CD4-positive, alpha-beta memory T cell (primary cell): ENCODE data around the gene TNRC6C. TPM values are rescaled to one million over a fixed set of nuclear protein-coding genes. Genes with fewer than 3 reads are reported as not detected.

Experiments used
- CTCF ChIA-PET: fragments of 350-600 bp; sonication (Branson Sonifier 250); formaldehyde crosslinking; loops from one replicate; lab custom pipeline; 2021; ENCODE audit warnings: inconsistent platforms; ENCODE audit not compliant: partially characterized antibody; lab: Charles Lee
- POLR2A ChIA-PET: fragments of 350-600 bp; sonication (Branson Sonifier 250); formaldehyde crosslinking; loops from one replicate; lab custom pipeline; 2021; ENCODE audit not compliant: partially characterized antibody; lab: Charles Lee
- DNase-seq, 5 donors: peaks; one replicate each; pipeline versions ENCODE4 v3.0.0 to v3.0.0-alpha.2; 2020 to 2022; ENCODE audit warnings: mixed read lengths in 1 of 5
- H3K27ac ChIP-seq: one replicate; pipeline ENCODE4 v1.7.0; 2013; ENCODE audit warnings: low read depth, low read length
- H3K27me3 ChIP-seq: 2 replicates; pipeline ENCODE4 v1.7.0; 2013; ENCODE audit warnings: mild to moderate bottlenecking, low read length, moderate library complexity; ENCODE audit not compliant: insufficient read depth
- H3K36me3 ChIP-seq: 2 replicates; pipeline ENCODE4 v1.7.0; 2013; ENCODE audit warnings: mild to moderate bottlenecking, low read length, moderate library complexity; ENCODE audit not compliant: insufficient read depth
- H3K4me1 ChIP-seq: 2 replicates; pipeline ENCODE4 v1.7.0; 2013; ENCODE audit warnings: mild to moderate bottlenecking, low read length, moderate library complexity; ENCODE audit not compliant: insufficient read depth
- H3K4me3 ChIP-seq, 2 donors: one replicate each; pipeline ENCODE4 v1.7.0; 2013; ENCODE audit warnings: low read length in 2 of 2, mild to moderate bottlenecking in 1 of 2
- H3K9me3 ChIP-seq, 2 donors: one replicate each; pipeline ENCODE4 v1.7.0; 2013; ENCODE audit warnings: low read length in 2 of 2, control low read depth in 1 of 2; ENCODE audit not compliant: control insufficient read depth in 1 of 2
- H3K27ac Mint-ChIP-seq, 7 donors: one replicate each; pipeline ENCODE4 v1.8.0; 2020 to 2021; ENCODE audit warnings: mixed read lengths in 7 of 7, mild to moderate bottlenecking in 6 of 7, inconsistent platforms in 3 of 7, moderate library complexity in 3 of 7
- H3K27me3 Mint-ChIP-seq, 2 donors: one replicate each; pipeline ENCODE4 v1.8.0; 2020 to 2021; ENCODE audit warnings: mixed read lengths in 2 of 2
- H3K36me3 Mint-ChIP-seq, 2 donors: one replicate each; pipeline ENCODE4 v1.8.0; 2020 to 2021; ENCODE audit warnings: mixed read lengths in 2 of 2, inconsistent platforms in 1 of 2, mild to moderate bottlenecking in 1 of 2
- H3K4me1 Mint-ChIP-seq, 4 donors: one replicate each; pipeline ENCODE4 v1.8.0; 2020 to 2021; ENCODE audit warnings: mixed read lengths in 4 of 4, mild to moderate bottlenecking in 1 of 4
- H3K4me3 Mint-ChIP-seq, 8 donors: one replicate each; pipeline ENCODE4 v1.8.0; 2020 to 2021; ENCODE audit warnings: mixed read lengths in 8 of 8, mild to moderate bottlenecking in 7 of 8, moderate library complexity in 6 of 8, inconsistent platforms in 3 of 8
- H3K9me3 Mint-ChIP-seq, 8 donors: one replicate each; pipeline ENCODE4 v1.8.0; 2020 to 2021; ENCODE audit warnings: mixed read lengths in 8 of 8, mild to moderate bottlenecking in 5 of 8, inconsistent platforms in 3 of 8, moderate library complexity in 1 of 8
- intact Hi-C: fragments of 100-400 bp; cut with micrococcal nuclease; formaldehyde crosslinking; loops from one replicate; pipeline ENCODE4 v1.15.1; 2023
- polyA plus RNA-seq, 2 donors: library from polyadenylated mRNA; unstranded; fragments of 300-500 nt; fragmentation: Illumina TruSeq; gene quantifications; one replicate each; pipeline ENCODE4 v1.2.3, GENCODE V29; 2021
- total RNA-seq, 2 experiments: library from RNA; stranded (reverse); gene quantifications; one replicate each; pipeline ENCODE4 v1.2.3, GENCODE V29; 2021

Gene TNRC6C
- total and polyA plus RNA-seq, 4 experiments from 2014 or later = 1.3 to 112 (median 57.0) TPM

DNA sequence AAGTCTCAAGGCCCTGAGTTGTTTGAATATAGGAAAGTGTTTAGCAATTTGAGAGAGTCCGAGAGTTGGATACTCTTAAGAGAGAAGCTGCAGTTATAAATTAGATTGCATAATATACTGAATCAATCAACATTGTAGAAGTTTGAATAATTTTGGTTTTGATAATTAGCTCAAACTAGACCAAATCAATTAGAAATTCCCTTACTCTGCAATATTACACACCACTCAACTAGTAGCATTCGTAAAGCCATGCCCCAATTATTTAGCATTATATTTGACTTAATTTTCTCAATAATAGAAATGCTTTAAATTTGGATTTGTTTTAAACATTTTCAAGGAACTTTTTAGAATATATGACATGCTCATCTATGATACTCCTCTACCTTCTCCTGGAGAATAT lies 49.1 kb downstream of the TNRC6C start:
- H3K27ac Mint-ChIP-seq = peak overlapping the region in 1 of 7 donors; percentile 77
- no peak overlapping the region for H3K4me3 Mint-ChIP-seq
- POLR2A ChIA-PET = interaction anchor here (1.8 kb wide), 1 partner anchor 49 kb away, joined by 9 read pairs; the partner anchor contains the start of gene TNRC6C
- H3K27me3 ChIP-seq = no peaks in the 10 kb centered on the region
- no peaks in the 10 kb centered on the region for H3K9me3 Mint-ChIP-seq
- H3K9me3 ChIP-seq = no peaks in the 10 kb centered on the region
- peaks cover 9% of the 10 kb centered on the region for H3K36me3 ChIP-seq
- no peak overlapping the region for H3K4me3 ChIP-seq
- H3K27me3 Mint-ChIP-seq = no peaks in the 10 kb centered on the region
- H3K4me1 Mint-ChIP-seq = peaks cover 19 to 57% (median 24%) of the 10 kb centered on the region in 4 donors
- peaks cover 11% of the 10 kb centered on the region for H3K4me1 ChIP-seq
- intact Hi-C loops = no loop called here
- H3K27ac ChIP-seq = no peak overlapping the region
- DNase-seq = no peak
- CTCF ChIA-PET = interaction anchor here (2.0 kb wide), 1 partner anchor 12 kb away, joined by 5 read pairs; no protein-coding TSS in a partner anchor
- H3K36me3 Mint-ChIP-seq = peaks cover 30 to 55% of the 10 kb centered on the region in 2 donors

GRCh38 chr17:78010759-78011158 lies 52.3 kb downstream of the TNRC6C start:
- intact Hi-C loops = loop anchor here (5.0 kb wide), 1 partner anchor 48 kb away; no protein-coding TSS in a partner anchor
- Mint-ChIP-seq H3K4me3 (peak overlapping the region in 3 of 8 donors; percentile 36 to 63 (median 46)), H3K36me3 (peaks cover 11 to 50% of the 10 kb centered on the region in 2 donors), H3K4me1 (peaks cover 20 to 49% (median 25%) of the 10 kb centered on the region in 4 donors), H3K27ac (peak overlapping the region in 6 of 7 donors; percentile 43 to 77 (median 64)), H3K27me3 (no peaks in the 10 kb centered on the region), H3K9me3 (no peaks in the 10 kb centered on the region)
- ChIA-PET CTCF (interaction anchor here (1.2 to 12.2 kb wide), 6 partner anchors 8 to 467 kb away, joined by 3 to 121 read pairs (median 6); partner anchors contain the start of gene TNRC6C), POLR2A (interaction anchor here (6.2 kb wide), 1 partner anchor 52 kb away, joined by 63 read pairs; the partner anchor contains the start of gene TNRC6C)
- H3K27me3 ChIP-seq = no peaks in the 10 kb centered on the region
- H3K4me1 ChIP-seq = peaks cover 11% of the 10 kb centered on the region
- H3K9me3 ChIP-seq = no peaks in the 10 kb centered on the region
- peak in 2 of 5 donors; percentile 9 to 30 for DNase-seq
- H3K4me3 ChIP-seq = no peak overlapping the region
- H3K36me3 ChIP-seq = peaks cover 5% of the 10 kb centered on the region
- no peak overlapping the region for H3K27ac ChIP-seq

GRCh38 chr17:78012428-78012827 lies 53.9 kb downstream of the TNRC6C start:
- no peaks in the 10 kb centered on the region for H3K27me3 Mint-ChIP-seq
- Histone ChIP-seq H3K9me3 (no peaks in the 10 kb centered on the region), H3K27ac (no peak overlapping the region), H3K36me3 (peaks cover 5% of the 10 kb centered on the region), H3K27me3 (no peaks in the 10 kb centered on the region), H3K4me1 (peaks cover 11% of the 10 kb centered on the region), H3K4me3 (no peak overlapping the region)
- H3K36me3 Mint-ChIP-seq = peaks cover 11 to 37% of the 10 kb centered on the region in 2 donors
- no peak for DNase-seq
- no peak overlapping the region for H3K4me3 Mint-ChIP-seq
- intact Hi-C loops = loop anchor here (5.0 kb wide), 1 partner anchor 50 kb away; no protein-coding TSS in a partner anchor
- H3K4me1 Mint-ChIP-seq = peaks cover 18 to 42% (median 26%) of the 10 kb centered on the region in 4 donors
- POLR2A ChIA-PET = interaction anchor here (0.6 to 6.2 kb wide), 2 partner anchors 54 to 201 kb away, joined by 3 to 63 read pairs; partner anchors contain the start of gene TNRC6C
- peak overlapping the region in 4 of 7 donors; percentile 21 to 70 (median 36) for H3K27ac Mint-ChIP-seq
- H3K9me3 Mint-ChIP-seq = no peaks in the 10 kb centered on the region
- CTCF ChIA-PET = interaction anchor here (1.0 to 12.2 kb wide), 17 partner anchors 7 to 468 kb away, joined by 3 to 121 read pairs (median 8); partner anchors contain the start of gene TNRC6C

DNA sequence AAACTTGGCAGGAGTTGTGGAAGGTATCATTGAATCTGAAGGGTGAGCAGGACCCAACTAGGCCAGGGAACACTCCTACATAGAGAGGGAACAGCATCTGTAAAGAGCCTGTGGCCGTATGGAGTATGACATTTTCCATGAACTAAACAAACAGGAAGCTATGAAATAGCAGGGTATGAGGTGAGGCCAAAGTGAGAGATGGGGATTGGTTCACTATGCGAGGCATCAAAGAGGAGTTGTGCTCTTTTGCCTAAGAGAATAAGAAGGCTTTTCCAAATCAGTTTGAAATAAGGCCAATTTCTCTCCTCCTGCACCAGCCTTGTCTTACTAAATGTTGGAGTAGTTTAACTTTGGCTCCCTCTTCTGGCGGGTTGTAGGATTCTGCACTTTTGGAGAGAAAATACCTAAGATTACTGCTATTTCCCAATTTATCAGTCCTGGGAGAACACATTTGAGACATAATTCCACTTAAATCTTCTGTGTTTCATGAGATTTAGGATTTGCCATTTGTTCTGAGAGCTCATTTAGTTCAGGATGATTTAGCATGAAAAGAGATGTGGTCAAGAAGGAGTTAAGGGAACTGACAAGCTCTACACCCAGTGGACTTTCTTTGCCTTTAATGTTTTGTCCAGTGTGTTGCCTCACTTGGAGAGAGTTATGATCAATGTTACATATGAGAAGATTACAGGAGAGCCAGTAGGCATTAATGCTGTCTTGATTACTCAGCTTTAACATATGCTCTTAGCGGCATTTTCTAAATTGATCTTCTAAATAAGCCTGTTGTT lies 55.4 kb downstream of the TNRC6C start:
- peaks cover 5% of the 10 kb centered on the region for H3K36me3 ChIP-seq
- POLR2A ChIA-PET = interaction anchor here (0.8 to 6.2 kb wide), 6 partner anchors 51 to 369 kb away, joined by 3 to 63 read pairs (median 5); partner anchors contain the start of gene TNRC6C
- no peaks in the 10 kb centered on the region for H3K27me3 Mint-ChIP-seq
- peak overlapping the region; percentile 3 to 65 (median 30) for H3K27ac Mint-ChIP-seq
- no peaks in the 10 kb centered on the region for H3K27me3 ChIP-seq
- no peaks in the 10 kb centered on the region for H3K9me3 Mint-ChIP-seq
- peaks cover 6 to 33% of the 10 kb centered on the region in 2 donors for H3K36me3 Mint-ChIP-seq
- no peaks in the 10 kb centered on the region for H3K9me3 ChIP-seq
- DNase-seq = peak; percentile 54 to 62 (median 60)
- H3K4me1 Mint-ChIP-seq = peaks cover 21 to 44% (median 29%) of the 10 kb centered on the region in 4 donors
- no peak overlapping the region for H3K4me3 ChIP-seq
- no peak overlapping the region for H3K4me3 Mint-ChIP-seq
- CTCF ChIA-PET = interaction anchor here (0.6 to 12.2 kb wide), 39 partner anchors 9 to 584 kb away, joined by 3 to 121 read pairs (median 4); partner anchors contain the start of gene TNRC6C
- intact Hi-C loops = loop anchor here (1.0 to 5.0 kb wide), 4 partner anchors 52 to 472 kb away; no protein-coding TSS in a partner anchor
- peaks cover 11% of the 10 kb centered on the region for H3K4me1 ChIP-seq
- no peak overlapping the region for H3K27ac ChIP-seq

GRCh38 chr17:78014646-78015045 lies 56.1 kb downstream of the TNRC6C start:
- CTCF ChIA-PET = interaction anchor here (0.7 to 12.2 kb wide), 20 partner anchors 8 to 1052 kb away, joined by 3 to 121 read pairs (median 6); partner anchors contain the start of gene TNRC6C
- Mint-ChIP-seq H3K4me1 (peaks cover 26 to 48% (median 36%) of the 10 kb centered on the region in 4 donors), H3K27me3 (no peaks in the 10 kb centered on the region), H3K9me3 (no peaks in the 10 kb centered on the region), H3K4me3 (no peak overlapping the region), H3K36me3 (peaks cover 6 to 28% of the 10 kb centered on the region in 2 donors), H3K27ac (no peak overlapping the region)
- POLR2A ChIA-PET = interaction anchor here (1.3 to 6.2 kb wide), 3 partner anchors 56 to 370 kb away, joined by 3 to 63 read pairs (median 9); partner anchors contain the start of gene TNRC6C
- H3K4me3 ChIP-seq = no peak overlapping the region
- H3K27ac ChIP-seq = no peak overlapping the region
- intact Hi-C loops = loop anchor here (1.0 to 5.0 kb wide), 4 partner anchors 52 to 472 kb away; no protein-coding TSS in a partner anchor
- peaks cover 19% of the 10 kb centered on the region for H3K4me1 ChIP-seq
- peaks cover 5% of the 10 kb centered on the region for H3K36me3 ChIP-seq
- H3K9me3 ChIP-seq = no peaks in the 10 kb centered on the region
- no peak for DNase-seq
- H3K27me3 ChIP-seq = no peaks in the 10 kb centered on the region

GRCh38 chr17:78016852-78017251 lies 58.3 kb downstream of the TNRC6C start:
- Mint-ChIP-seq H3K36me3 (peaks cover 5 to 20% of the 10 kb centered on the region in 2 donors), H3K9me3 (no peaks in the 10 kb centered on the region), H3K27ac (peak overlapping the region in 1 of 7 donors; percentile 29), H3K4me3 (peak overlapping the region in 1 of 8 donors; percentile 32), H3K27me3 (no peaks in the 10 kb centered on the region), H3K4me1 (peaks cover 27 to 45% (median 39%) of the 10 kb centered on the region in 4 donors)
- ChIA-PET CTCF (interaction anchor here (1.0 to 12.2 kb wide), 7 partner anchors 12 to 473 kb away, joined by 3 to 121 read pairs (median 6); no protein-coding TSS in a partner anchor), POLR2A (interaction anchor here (1.3 kb wide), 1 partner anchor 58 kb away, joined by 5 read pairs; the partner anchor contains the start of gene TNRC6C)
- intact Hi-C loops = no loop called here
- Histone ChIP-seq H3K9me3 (no peaks in the 10 kb centered on the region), H3K4me1 (peaks cover 23% of the 10 kb centered on the region), H3K27ac (no peak overlapping the region), H3K4me3 (no peak overlapping the region), H3K36me3 (peaks cover 5% of the 10 kb centered on the region), H3K27me3 (no peaks in the 10 kb centered on the region)
- no peak for DNase-seq
